Inflammatory macrophage treated with lipopolysaccharide for 4 hours (primary cell): Measurements from ENCODE around the gene CEP78.

Source experiments
- DNase-seq: peaks from one replicate; pipeline ENCODE4 v3.0.0-alpha.2; 2020

Gene CEP78

DNA sequence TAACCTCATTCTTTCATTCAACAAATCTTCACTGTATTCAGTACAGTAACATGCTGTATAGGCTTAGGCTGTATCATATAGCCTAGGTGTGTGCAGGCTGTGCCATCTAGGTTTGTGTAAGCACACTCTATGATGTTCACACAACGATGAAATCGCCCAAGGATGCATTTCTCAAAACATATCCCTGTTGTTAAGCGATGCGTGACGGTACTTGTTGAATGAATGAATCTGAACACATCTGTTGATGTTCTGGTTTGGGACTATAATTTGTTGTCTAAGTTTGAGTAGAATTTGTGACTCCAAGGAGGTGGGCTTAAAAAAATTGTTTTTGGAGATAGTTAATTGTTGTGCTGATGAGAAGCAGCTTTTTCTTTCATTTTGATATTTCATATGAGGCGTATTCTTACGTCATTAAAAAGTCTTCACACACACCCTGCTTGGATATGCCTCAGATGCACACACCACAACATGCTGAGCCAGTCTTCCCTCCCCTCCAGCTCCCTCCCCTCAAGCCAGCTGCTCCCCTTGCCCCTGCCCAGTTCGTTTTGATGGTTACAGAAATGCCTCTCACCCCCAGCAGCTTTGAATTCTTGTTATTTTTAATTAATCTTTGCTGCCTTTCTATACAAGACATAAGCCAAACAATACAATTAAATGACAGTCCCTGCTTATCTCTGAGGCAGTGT is 55.5 kb downstream of the CEP78 start:
- no peak for DNase-seq

- DNase-seq = no peak
Measured at GRCh38 chr9:78292026-78292425, 56.2 kb downstream of the CEP78 start.

DNA sequence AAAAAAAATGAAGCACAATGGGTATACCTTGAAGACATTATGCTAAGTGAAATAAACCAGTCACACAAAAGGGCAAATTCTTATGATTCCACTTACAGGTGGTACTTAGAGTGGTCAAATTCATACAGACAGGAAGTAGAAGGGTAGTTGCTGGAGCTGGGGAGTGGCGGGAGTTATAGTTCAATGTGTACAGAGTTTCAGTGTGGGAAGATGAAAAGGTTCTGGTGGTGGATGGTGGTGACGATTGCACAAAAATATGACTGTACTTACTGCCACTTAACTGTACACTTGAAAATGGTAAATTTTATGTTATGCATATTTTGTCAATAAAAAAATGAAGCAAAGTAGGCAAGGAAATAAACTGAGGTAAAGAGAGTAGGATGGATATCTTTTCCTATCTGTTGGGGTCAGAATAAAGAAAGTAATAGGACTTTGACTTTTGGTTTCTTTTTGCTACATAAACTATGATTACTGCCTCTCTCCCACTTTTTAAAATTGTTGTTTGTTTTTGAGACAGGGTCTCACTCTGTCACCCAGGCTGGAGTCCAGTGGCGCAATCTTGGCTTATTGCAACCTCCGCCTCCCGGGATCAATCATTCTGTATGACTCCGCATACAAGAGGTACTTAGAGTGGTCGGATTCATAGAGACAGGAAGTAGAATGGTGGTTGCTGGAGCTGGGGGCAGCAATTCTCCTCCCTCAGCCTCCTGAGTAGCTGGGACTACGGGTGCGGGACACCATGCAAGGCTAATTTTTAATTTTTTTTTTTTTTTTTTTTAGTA is 57.0 kb downstream of the CEP78 start:
- DNase-seq = no peak

- peak; percentile 16 for DNase-seq
Measured at GRCh38 chr9:78294290-78295176, 58.7 kb downstream of the CEP78 start.

- DNase-seq = no peak
Measured at GRCh38 chr9:78295177-78295575, 59.3 kb downstream of the CEP78 start.

DNA sequence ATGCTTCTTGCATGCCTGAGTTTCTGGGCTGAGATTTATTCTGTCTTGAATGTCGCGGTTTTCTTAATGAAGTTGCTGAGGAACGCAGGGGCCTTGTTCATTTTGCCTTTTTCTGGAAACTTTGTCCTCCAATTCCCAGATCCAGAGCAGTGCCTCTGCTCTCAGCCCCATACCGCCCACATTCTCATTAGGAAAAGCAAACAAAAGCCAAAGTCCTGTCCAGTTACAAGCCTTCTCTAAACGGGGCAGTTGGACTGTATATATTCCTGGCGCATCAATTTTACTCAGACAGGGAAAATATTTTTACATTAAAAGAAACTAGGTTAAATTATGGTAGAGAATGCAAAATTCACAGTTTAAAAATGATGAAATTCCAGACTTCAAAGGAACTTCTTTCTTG is 59.9 kb downstream of the CEP78 start:
- no peak for DNase-seq

GRCh38 chr9:78296201-78296892 is 60.5 kb downstream of the CEP78 start:
- DNase-seq = no peak

DNA sequence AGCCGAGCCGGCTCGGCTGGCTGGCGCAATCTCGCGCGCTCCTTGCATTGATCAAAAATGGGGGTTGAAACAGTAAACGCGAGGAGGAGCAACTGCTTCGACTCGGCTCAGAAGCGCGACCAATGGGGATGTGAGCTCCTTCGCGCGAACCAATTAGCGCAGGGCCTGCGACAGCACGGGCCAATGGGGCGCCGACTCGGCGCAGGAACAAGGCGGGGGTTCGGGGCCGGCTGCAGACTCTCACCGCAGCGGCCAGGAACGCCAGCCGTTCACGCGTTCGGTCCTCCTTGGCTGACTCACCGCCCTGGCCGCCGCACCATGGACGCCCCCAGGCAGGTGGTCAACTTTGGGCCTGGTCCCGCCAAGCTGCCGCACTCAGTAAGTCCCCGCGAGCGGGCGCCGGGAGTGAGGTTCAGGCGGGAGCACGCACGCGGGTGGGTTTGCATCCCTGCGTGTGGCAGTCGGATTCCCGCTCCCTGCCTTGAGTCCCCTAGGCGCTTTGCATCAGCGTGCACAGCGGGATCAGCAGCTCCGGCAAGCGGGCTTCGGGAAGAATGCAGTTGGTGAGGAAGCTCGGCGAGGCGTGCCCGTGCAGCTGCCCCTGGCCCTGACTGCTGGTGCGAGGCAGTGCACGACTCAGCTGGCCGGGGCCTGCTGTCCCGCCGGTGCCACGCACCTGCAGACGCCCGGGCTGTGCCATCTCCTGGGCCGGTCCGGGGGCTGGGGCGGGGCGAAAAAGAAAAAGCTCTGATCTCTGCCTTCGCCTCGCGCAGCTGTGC is 61.2 kb downstream of the CEP78 start, which contains the start of gene PSAT1:
TSS of gene PSAT1 (plus strand) at position 233 of the 779 bp plus-strand sequence. CDS start at position 319, 86 bp downstream.
- DNase-seq = peak; percentile 90

GRCh38 chr9:78297672-78297961 is 61.7 kb downstream of the CEP78 start:
- DNase-seq = peak; percentile 13

- DNase-seq = no peak
Measured at GRCh38 chr9:78298046-78298765, 62.3 kb downstream of the CEP78 start.

GRCh38 chr9:78300209-78300608 is 64.3 kb downstream of the CEP78 start:
- DNase-seq = no peak

DNA sequence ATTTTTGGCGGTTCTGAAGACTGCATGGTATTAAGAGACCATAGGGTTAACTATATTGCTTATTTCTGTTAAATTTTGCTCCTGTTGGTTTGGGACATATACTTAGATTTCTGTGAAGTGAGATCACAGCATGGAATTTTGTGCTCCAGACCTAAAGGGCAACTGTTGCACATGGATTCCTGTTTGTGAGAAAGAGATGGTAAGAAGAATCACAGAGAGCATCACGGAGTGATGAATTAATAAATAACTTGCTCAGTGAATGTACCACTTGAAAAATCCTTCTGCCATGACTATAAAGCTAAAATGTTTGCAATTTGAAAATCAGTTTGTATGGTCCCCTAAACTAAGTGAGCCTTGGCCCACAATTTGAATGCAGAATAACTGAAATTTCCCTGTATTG is 65.6 kb downstream of the CEP78 start:
- DNase-seq = no peak

- DNase-seq = no peak
Measured at GRCh38 chr9:78303377-78304062, 67.6 kb downstream of the CEP78 start.

DNA sequence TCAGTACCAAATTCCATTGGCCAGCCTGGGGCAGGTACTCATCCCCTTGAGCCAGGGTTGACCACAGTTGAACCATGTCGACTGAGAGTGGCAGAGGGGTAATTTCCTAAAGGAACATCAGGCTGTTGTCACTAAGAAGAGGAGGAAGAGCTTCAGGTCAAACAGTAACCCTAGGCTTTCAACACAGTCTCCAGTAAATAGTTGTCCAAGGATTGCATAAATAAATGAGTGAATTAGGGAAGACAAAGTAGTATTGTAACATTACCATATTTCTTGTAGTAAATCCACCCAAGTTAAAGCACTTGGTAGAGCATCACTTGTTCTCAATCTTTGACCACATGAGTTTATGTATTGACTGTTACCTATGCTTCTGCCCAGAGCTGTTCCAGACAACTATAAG is 68.5 kb downstream of the CEP78 start:
- DNase-seq = peak; percentile 46

- DNase-seq = no peak
Measured at GRCh38 chr9:78306222-78307076, 70.6 kb downstream of the CEP78 start.

DNA sequence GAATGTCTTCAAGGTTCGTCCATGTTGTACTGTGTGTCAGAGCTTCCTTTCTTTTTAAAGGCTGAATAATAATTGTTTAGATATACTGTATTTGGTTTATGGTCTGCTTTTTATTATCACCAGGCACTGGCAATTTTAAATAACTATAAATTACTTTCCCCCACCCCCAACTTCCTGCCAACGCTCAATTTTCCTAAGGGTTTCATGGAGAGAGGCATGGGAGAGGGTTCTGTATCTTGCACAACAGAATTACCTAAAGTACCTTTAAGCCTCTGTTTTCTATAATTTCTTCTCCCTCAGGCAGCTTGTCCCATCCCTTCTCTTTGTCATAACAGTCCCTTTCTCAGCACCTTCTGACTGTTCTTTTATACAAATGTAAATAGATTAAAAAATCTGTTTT is 71.5 kb downstream of the CEP78 start:
- no peak for DNase-seq

- no peak for DNase-seq
Measured at GRCh38 chr9:78309066-78309465, 73.2 kb downstream of the CEP78 start.

DNA sequence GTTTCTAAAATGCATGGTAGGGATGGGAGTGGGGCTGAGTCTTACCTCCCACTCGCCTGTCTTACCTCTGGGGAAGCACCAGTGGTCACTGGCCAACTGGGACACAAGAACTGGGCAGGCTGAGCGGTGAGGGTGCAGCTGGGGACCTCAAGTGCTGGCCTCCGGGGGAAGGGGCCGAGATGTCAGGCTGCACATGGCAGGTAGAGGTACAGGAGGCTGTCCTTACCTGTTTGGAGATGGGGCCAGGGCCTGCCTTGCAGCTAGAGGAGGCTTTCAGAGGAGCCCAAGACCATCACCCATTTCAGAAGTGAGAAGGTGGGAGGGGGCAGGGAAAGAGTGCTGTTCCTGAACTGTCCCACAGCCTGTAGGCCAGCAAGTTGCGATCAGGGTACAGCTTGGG is 75.2 kb downstream of the CEP78 start:
- DNase-seq = no peak

DNA sequence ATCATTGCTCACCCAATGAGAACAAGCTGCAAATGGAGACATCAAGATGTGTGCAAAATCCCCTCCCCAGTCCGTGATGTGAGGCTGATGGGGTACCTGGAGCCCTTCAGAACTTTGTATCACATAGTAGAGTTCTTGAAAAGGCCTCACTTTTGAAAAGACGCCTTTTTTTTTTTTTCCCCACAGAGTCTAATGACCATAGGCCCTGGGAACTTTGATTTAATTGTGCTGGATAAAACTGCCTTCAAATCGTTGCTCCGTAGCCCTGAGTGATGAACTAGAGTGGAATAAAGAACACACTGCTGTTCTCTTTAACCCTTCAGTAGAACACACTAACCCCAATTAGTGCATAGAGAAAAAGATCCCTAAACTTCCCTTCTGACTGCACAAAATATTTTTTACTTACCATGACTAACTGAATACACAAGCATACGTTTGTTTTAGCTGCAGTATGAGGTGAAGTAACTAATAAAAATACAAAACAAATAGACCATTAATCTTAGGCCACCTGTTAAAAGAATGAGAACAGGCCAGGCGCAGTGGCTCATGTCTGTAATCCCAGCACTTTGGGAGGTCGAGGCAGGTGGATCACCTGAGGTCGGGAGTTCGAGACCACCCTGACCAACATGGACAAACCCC is 76.1 kb downstream of the CEP78 start:
- no peak for DNase-seq
